GM23338 (cell line): ENCODE data around the gene WRNIP1. TPM values are rescaled to one million over a fixed set of nuclear protein-coding genes. Genes with fewer than 3 reads are reported as not detected.

Experiments used
- ATAC-seq: fragments of 200-7000 bp; cut with Tn5 transposase; 3 replicates; pipeline ENCODE4 v1.9.1; 2020
- DNase-seq: peaks from one replicate; pipeline ENCODE4 v3.0.0-alpha.2; 2015; ENCODE audit warnings: low spot score
- H2AFZ ChIP-seq: fragments of 200-600 bp; sonication (generic); 2 replicates; pipeline ENCODE4 v1.8.0; 2016; ENCODE audit warnings: antibody characterized with exemption, mild to moderate bottlenecking, moderate library complexity
- H3F3A ChIP-seq: fragments of 200-600 bp; sonication (generic); replicated peaks from 2 replicates; pipeline ENCODE4 v1.8.0; 2017; ENCODE audit warnings: antibody characterized with exemption, mixed run types, low read depth
- H3K27ac ChIP-seq: fragments of 200-600 bp; sonication (generic); 2 replicates; pipeline ENCODE4 v1.6.1; 2016; ENCODE audit warnings: low read depth
- H3K27me3 ChIP-seq: fragments of 200-600 bp; sonication (generic); 2 replicates; pipeline ENCODE4 v1.8.0; 2016; ENCODE audit warnings: mild to moderate bottlenecking, mixed run types, moderate library complexity; ENCODE audit not compliant: insufficient read depth
- H3K36me3 ChIP-seq: fragments of 200-600 bp; sonication (generic); 2 replicates; pipeline ENCODE4 v1.8.0; 2016; ENCODE audit warnings: mild to moderate bottlenecking; ENCODE audit not compliant: insufficient read depth
- H3K4me1 ChIP-seq: fragments of 200-600 bp; sonication (generic); 2 replicates; pipeline ENCODE4 v1.8.0; 2016; ENCODE audit warnings: mild to moderate bottlenecking, moderate library complexity; ENCODE audit not compliant: insufficient read depth
- H3K4me2 ChIP-seq: fragments of 200-600 bp; sonication (generic); 2 replicates; pipeline ENCODE4 v1.7.1; 2017; ENCODE audit warnings: mixed run types
- H3K4me3 ChIP-seq: fragments of 200-600 bp; sonication (generic); 2 replicates; pipeline ENCODE4 v1.6.1; 2016; ENCODE audit warnings: mixed run types
- H3K79me2 ChIP-seq: fragments of 200-600 bp; sonication (generic); replicated peaks from 2 replicates; pipeline ENCODE4 v1.8.0; 2017; ENCODE audit warnings: mild to moderate bottlenecking; ENCODE audit not compliant: insufficient read depth
- H3K9me2 ChIP-seq: fragments of 200-600 bp; sonication (generic); 2 replicates; pipeline ENCODE4 v1.8.0; 2017; ENCODE audit not compliant: insufficient read depth
- H4K20me1 ChIP-seq: fragments of 200-600 bp; sonication (generic); replicated peaks from 2 replicates; pipeline ENCODE4 v1.8.0; 2017; ENCODE audit warnings: mild to moderate bottlenecking; ENCODE audit not compliant: insufficient read depth
- H3K27ac Mint-ChIP-seq: 2 replicates; pipeline ENCODE4 v1.8.0; 2020; ENCODE audit warnings: inconsistent platforms, mild to moderate bottlenecking, moderate library complexity, mixed read lengths
- H3K27me3 Mint-ChIP-seq: 3 replicates; pipeline ENCODE4 v1.8.0; 2022; ENCODE audit warnings: low read depth, mild to moderate bottlenecking, moderate library complexity, mixed read lengths, inconsistent platforms; ENCODE audit not compliant: insufficient read depth, poor library complexity
- H3K36me3 Mint-ChIP-seq: 3 replicates; pipeline ENCODE4 v1.8.0; 2021; ENCODE audit warnings: low read depth, mild to moderate bottlenecking, inconsistent platforms, moderate library complexity, mixed read lengths
- H3K4me1 Mint-ChIP-seq: 3 replicates; pipeline ENCODE4 v1.8.0; 2020; ENCODE audit warnings: mild to moderate bottlenecking, inconsistent platforms, mixed read lengths
- H3K4me3 Mint-ChIP-seq: 3 replicates; pipeline ENCODE4 v1.8.0; 2021; ENCODE audit warnings: moderate library complexity, mild to moderate bottlenecking, inconsistent platforms, mixed read lengths
- H3K9me3 Mint-ChIP-seq: 3 replicates; pipeline ENCODE4 v1.8.0; 2020; ENCODE audit warnings: moderate library complexity, mild to moderate bottlenecking, inconsistent platforms, mixed read lengths
- CREB1 ChIP-seq: fragments of 250-450 bp; sonication (Bioruptor Pico); IDR thresholded peaks from 2 replicates; pipeline ENCODE4 v1.5.0; 2020; ENCODE audit warnings: low read depth, mild to moderate bottlenecking, moderate library complexity
- EZH2 ChIP-seq: fragments of 200-600 bp; sonication (generic); IDR thresholded peaks from one replicate; pipeline ENCODE4 v1.8.0; 2017; ENCODE audit warnings: antibody characterized with exemption, mild to moderate bottlenecking, low read depth; ENCODE audit not compliant: unreplicated experiment
- JUNB ChIP-seq: IDR thresholded peaks from one replicate; pipeline ENCODE4 v1.6.1; 2016; ENCODE audit warnings: antibody characterized with exemption; ENCODE audit not compliant: unreplicated experiment
- NANOG ChIP-seq: IDR thresholded peaks from 2 replicates; pipeline ENCODE4 v1.6.1; 2016; ENCODE audit warnings: antibody characterized with exemption, borderline replicate concordance
- STAT1 ChIP-seq: IDR thresholded peaks from one replicate; pipeline ENCODE4 v1.6.1; 2016; ENCODE audit warnings: antibody characterized with exemption; ENCODE audit not compliant: unreplicated experiment
- ZNF331 ChIP-seq: fragments of 250-450 bp; sonication (Bioruptor Pico); IDR thresholded peaks from 2 replicates; pipeline ENCODE4 v1.5.0; 2020; ENCODE audit warnings: low read depth, mild to moderate bottlenecking, moderate library complexity
- polyA plus RNA-seq: library from polyadenylated mRNA; unstranded; fragments of >200 nt; fragmentation: Nextera tagmentation; extraction: Ambion mirVana; gene quantifications from 2 replicates; pipeline ENCODE4 v1.2.1, GENCODE V29; 2016
- total RNA-seq: library from RNA; depleted of rRNA; stranded (reverse); fragments of >200 nt; shearing (Covaris generic); gene quantifications from 2 replicates; pipeline ENCODE4 v1.2.3, GENCODE V29; 2014
- TF ChIP-seq, protein P1 (sequence below): IDR thresholded peaks from 2 replicates; pipeline ENCODE4 v1.6.1; 2016; ENCODE audit warnings: antibody characterized with exemption
- TF ChIP-seq, protein P2 (sequence below): fragments of 250-450 bp; sonication (Bioruptor Pico); IDR thresholded peaks from 2 replicates; pipeline ENCODE4 v1.5.0; 2020; ENCODE audit warnings: mild to moderate bottlenecking, moderate library complexity
- TF ChIP-seq, protein P3 (sequence below), 2 experiments: fragments of 200-600 bp in 1 of 2; sonication (generic) in 1 of 2; conservative IDR thresholded peaks; 2 replicates each; pipeline versions ENCODE4 v1.5.1 to v1.6.1; 2016 to 2017; ENCODE audit warnings: antibody characterized with exemption in 2 of 2, low read depth in 2 of 2, mild to moderate bottlenecking in 2 of 2, moderate library complexity in 1 of 2
- TF ChIP-seq, protein P4 (sequence below): IDR thresholded peaks from one replicate; pipeline ENCODE4 v1.6.1; 2018; ENCODE audit warnings: antibody characterized with exemption; ENCODE audit not compliant: unreplicated experiment

The WRNIP1 gene
- total and polyA plus RNA-seq, 2 experiments from 2014 or later = 27.6 to 66.0 TPM

DNA sequence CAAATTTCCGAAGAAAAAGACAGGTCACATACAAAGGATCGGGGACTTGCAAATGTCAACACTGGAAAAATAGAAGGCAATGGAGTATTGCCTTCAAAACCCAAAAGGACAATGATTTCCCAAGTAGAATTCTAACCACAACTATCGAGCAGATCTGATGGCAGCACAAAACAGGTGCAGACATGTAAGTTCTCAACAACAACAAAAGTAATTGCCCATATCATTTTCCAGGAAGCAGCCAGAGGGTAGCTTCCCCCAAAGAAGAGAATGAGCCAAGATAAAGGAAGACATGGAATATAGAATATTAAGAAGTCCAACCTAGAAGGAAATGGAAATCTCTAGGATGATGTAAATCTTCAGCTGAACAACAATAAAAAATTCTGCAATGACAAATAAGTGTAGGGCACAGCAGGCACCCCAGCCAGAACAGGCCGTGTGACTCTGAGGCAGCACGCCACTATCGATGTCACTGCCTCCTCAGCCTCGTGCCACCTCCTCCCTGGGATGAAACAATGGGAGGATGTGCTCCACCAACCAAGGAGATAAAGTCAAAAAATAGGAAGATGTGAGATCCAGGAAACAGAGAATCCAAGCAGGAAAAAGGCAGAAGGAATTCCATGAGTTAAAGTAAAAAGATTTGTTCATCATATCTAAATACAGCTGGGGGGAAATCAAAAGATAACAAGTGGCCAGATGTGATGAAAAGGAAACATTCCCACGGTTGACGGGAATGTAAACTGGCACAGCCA lies 42.3 kb downstream of the WRNIP1 start:
- DNase-seq (no peak), ATAC-seq (no peak)
- no peaks in the 10 kb centered on the region for H4K20me1 ChIP-seq
- H3K9me3 Mint-ChIP-seq = no peaks in the 10 kb centered on the region
- no peak overlapping the region for H3K27ac ChIP-seq
- H3K27ac Mint-ChIP-seq = no peak overlapping the region
- no peak for TF ChIP-seq STAT1
- TF ChIP-seq, protein P1, sequence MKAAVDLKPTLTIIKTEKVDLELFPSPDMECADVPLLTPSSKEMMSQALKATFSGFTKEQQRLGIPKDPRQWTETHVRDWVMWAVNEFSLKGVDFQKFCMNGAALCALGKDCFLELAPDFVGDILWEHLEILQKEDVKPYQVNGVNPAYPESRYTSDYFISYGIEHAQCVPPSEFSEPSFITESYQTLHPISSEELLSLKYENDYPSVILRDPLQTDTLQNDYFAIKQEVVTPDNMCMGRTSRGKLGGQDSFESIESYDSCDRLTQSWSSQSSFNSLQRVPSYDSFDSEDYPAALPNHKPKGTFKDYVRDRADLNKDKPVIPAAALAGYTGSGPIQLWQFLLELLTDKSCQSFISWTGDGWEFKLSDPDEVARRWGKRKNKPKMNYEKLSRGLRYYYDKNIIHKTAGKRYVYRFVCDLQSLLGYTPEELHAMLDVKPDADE = no peak
- TF ChIP-seq JUNB = no peak
- no peak for TF ChIP-seq ZNF331
- TF ChIP-seq EZH2 = no peak
- TF ChIP-seq CREB1 (CRISPR knock-in tag) = no peak
- TF ChIP-seq, protein P2, sequence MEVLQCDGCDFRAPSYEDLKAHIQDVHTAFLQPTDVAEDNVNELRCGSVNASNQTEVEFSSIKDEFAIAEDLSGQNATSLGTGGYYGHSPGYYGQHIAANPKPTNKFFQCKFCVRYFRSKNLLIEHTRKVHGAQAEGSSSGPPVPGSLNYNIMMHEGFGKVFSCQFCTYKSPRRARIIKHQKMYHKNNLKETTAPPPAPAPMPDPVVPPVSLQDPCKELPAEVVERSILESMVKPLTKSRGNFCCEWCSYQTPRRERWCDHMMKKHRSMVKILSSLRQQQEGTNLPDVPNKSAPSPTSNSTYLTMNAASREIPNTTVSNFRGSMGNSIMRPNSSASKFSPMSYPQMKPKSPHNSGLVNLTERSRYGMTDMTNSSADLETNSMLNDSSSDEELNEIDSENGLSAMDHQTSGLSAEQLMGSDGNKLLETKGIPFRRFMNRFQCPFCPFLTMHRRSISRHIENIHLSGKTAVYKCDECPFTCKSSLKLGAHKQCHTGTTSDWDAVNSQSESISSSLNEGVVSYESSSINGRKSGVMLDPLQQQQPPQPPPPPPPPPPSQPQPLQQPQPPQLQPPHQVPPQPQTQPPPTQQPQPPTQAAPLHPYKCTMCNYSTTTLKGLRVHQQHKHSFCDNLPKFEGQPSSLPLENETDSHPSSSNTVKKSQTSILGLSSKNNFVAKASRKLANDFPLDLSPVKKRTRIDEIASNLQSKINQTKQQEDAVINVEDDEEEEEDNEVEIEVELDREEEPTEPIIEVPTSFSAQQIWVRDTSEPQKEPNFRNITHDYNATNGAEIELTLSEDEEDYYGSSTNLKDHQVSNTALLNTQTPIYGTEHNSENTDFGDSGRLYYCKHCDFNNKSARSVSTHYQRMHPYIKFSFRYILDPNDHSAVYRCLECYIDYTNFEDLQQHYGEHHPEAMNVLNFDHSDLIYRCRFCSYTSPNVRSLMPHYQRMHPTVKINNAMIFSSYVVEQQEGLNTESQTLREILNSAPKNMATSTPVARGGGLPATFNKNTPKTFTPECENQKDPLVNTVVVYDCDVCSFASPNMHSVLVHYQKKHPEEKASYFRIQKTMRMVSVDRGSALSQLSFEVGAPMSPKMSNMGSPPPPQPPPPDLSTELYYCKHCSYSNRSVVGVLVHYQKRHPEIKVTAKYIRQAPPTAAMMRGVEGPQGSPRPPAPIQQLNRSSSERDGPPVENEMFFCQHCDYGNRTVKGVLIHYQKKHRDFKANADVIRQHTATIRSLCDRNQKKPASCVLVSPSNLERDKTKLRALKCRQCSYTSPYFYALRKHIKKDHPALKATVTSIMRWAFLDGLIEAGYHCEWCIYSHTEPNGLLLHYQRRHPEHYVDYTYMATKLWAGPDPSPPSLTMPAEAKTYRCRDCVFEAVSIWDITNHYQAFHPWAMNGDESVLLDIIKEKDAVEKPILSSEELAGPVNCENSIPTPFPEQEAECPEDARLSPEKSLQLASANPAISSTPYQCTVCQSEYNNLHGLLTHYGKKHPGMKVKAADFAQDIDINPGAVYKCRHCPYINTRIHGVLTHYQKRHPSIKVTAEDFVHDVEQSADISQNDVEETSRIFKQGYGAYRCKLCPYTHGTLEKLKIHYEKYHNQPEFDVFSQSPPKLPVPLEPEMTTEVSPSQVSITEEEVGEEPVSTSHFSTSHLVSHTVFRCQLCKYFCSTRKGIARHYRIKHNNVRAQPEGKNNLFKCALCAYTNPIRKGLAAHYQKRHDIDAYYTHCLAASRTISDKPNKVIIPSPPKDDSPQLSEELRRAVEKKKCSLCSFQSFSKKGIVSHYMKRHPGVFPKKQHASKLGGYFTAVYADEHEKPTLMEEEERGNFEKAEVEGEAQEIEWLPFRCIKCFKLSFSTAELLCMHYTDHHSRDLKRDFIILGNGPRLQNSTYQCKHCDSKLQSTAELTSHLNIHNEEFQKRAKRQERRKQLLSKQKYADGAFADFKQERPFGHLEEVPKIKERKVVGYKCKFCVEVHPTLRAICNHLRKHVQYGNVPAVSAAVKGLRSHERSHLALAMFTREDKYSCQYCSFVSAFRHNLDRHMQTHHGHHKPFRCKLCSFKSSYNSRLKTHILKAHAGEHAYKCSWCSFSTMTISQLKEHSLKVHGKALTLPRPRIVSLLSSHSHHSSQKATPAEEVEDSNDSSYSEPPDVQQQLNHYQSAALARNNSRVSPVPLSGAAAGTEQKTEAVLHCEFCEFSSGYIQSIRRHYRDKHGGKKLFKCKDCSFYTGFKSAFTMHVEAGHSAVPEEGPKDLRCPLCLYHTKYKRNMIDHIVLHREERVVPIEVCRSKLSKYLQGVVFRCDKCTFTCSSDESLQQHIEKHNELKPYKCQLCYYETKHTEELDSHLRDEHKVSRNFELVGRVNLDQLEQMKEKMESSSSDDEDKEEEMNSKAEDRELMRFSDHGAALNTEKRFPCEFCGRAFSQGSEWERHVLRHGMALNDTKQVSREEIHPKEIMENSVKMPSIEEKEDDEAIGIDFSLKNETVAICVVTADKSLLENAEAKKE (CRISPR knock-in tag) = no peak
- TF ChIP-seq, protein P3, sequence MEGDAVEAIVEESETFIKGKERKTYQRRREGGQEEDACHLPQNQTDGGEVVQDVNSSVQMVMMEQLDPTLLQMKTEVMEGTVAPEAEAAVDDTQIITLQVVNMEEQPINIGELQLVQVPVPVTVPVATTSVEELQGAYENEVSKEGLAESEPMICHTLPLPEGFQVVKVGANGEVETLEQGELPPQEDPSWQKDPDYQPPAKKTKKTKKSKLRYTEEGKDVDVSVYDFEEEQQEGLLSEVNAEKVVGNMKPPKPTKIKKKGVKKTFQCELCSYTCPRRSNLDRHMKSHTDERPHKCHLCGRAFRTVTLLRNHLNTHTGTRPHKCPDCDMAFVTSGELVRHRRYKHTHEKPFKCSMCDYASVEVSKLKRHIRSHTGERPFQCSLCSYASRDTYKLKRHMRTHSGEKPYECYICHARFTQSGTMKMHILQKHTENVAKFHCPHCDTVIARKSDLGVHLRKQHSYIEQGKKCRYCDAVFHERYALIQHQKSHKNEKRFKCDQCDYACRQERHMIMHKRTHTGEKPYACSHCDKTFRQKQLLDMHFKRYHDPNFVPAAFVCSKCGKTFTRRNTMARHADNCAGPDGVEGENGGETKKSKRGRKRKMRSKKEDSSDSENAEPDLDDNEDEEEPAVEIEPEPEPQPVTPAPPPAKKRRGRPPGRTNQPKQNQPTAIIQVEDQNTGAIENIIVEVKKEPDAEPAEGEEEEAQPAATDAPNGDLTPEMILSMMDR (conservative IDR thresholded peaks at IDR 0.05; ENCODE audit: low read depth in 2 of 2) = no peak
- TF ChIP-seq, protein P4, sequence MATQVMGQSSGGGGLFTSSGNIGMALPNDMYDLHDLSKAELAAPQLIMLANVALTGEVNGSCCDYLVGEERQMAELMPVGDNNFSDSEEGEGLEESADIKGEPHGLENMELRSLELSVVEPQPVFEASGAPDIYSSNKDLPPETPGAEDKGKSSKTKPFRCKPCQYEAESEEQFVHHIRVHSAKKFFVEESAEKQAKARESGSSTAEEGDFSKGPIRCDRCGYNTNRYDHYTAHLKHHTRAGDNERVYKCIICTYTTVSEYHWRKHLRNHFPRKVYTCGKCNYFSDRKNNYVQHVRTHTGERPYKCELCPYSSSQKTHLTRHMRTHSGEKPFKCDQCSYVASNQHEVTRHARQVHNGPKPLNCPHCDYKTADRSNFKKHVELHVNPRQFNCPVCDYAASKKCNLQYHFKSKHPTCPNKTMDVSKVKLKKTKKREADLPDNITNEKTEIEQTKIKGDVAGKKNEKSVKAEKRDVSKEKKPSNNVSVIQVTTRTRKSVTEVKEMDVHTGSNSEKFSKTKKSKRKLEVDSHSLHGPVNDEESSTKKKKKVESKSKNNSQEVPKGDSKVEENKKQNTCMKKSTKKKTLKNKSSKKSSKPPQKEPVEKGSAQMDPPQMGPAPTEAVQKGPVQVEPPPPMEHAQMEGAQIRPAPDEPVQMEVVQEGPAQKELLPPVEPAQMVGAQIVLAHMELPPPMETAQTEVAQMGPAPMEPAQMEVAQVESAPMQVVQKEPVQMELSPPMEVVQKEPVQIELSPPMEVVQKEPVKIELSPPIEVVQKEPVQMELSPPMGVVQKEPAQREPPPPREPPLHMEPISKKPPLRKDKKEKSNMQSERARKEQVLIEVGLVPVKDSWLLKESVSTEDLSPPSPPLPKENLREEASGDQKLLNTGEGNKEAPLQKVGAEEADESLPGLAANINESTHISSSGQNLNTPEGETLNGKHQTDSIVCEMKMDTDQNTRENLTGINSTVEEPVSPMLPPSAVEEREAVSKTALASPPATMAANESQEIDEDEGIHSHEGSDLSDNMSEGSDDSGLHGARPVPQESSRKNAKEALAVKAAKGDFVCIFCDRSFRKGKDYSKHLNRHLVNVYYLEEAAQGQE = no peak
- no peak for TF ChIP-seq NANOG
- H3K9me2 ChIP-seq = no peaks in the 10 kb centered on the region
- H3K27me3 Mint-ChIP-seq = peaks cover 10% of the 10 kb centered on the region
- no peaks in the 10 kb centered on the region for H3F3A ChIP-seq
- H3K36me3 ChIP-seq = no peaks in the 10 kb centered on the region
- H3K4me3 ChIP-seq = no peak overlapping the region
- H2AFZ ChIP-seq = no peak overlapping the region
- no peaks in the 10 kb centered on the region; the same call in 2 of the 3 replicates for H3K4me1 Mint-ChIP-seq
- no peaks in the 10 kb centered on the region for H3K79me2 ChIP-seq
- H3K4me1 ChIP-seq = no peaks in the 10 kb centered on the region
- H3K36me3 Mint-ChIP-seq = no peaks in the 10 kb centered on the region
- H3K4me3 Mint-ChIP-seq = no peak overlapping the region
- no peaks in the 10 kb centered on the region for H3K27me3 ChIP-seq
- no peak overlapping the region for H3K4me2 ChIP-seq
